ENCODE data around the gene IL1R2. TPM values are rescaled to one million over a fixed set of nuclear protein-coding genes. Genes with fewer than 3 reads are reported as not detected.

The IL1R2 gene
- total and polyA plus RNA-seq, 2 of the 13 experiments (the other 11 are each of a cell fraction or from before 2014, with no cell fraction given): 3.6 to 7.3 TPM

GRCh38 chr2:102046135-102046986 is 54.6 kb downstream of the IL1R2 start (continued):
- TF ChIP-seq ZNF318 (CRISPR knock-in tag; IDR thresholded peaks at IDR 0.05): peak; percentile 98; the same call in 1 of the 2 replicates
- TF ChIP-seq CHD2 (IDR thresholded peaks at IDR 0.05; ENCODE audit: low read depth, low read length): no peak
- peak; percentile 98 for TF ChIP-seq KLF9 (CRISPR knock-in tag; IDR thresholded peaks at IDR 0.05; ENCODE audit: low read depth)
- TF ChIP-seq MED1 (CRISPR knock-in tag; IDR thresholded peaks at IDR 0.05): peak; percentile 100
- TF ChIP-seq ZNF670 (CRISPR knock-in tag; IDR thresholded peaks at IDR 0.05; ENCODE audit: borderline replicate concordance): peak; percentile 50; the same call in 1 of the 2 replicates
- TF ChIP-seq GABPB1 (CRISPR knock-in tag; IDR thresholded peaks at IDR 0.05): peak; percentile 78
- TF ChIP-seq GTF2F1 (IDR thresholded peaks at IDR 0.05; ENCODE audit: low read length): no peak
- peak; percentile 95 for TF ChIP-seq ZNF710 (CRISPR knock-in tag; IDR thresholded peaks at IDR 0.05; ENCODE audit: borderline replicate concordance)
- TF ChIP-seq ZNF136 (CRISPR knock-in tag; IDR thresholded peaks at IDR 0.05; ENCODE audit: low read depth): no peak; the same call in 1 of the 2 replicates
- TF ChIP-seq POGZ (CRISPR knock-in tag; IDR thresholded peaks at IDR 0.05): peak; percentile 98
- TF ChIP-seq FOXA1 (IDR thresholded peaks at IDR 0.05): peak; percentile 50
- TF ChIP-seq FOXA1 (CRISPR knock-in tag; IDR thresholded peaks at IDR 0.05): peak; percentile 99
- TF ChIP-seq BRF2 (CRISPR knock-in tag; IDR thresholded peaks at IDR 0.05): peak; percentile 69; the same call in 1 of the 2 replicates
- peak; percentile 94 for TF ChIP-seq FOXK2 (IDR thresholded peaks at IDR 0.05)
- TF ChIP-seq ZBTB46 (CRISPR knock-in tag; IDR thresholded peaks at IDR 0.05; ENCODE audit: borderline replicate concordance): no peak
- no peak for TF ChIP-seq ZNF839 (CRISPR knock-in tag; IDR thresholded peaks at IDR 0.05; ENCODE audit: borderline replicate concordance)
